Kidney (tissue), 14 donors: ENCODE results near the gene CRK. TPM values are rescaled to one million over a fixed set of nuclear protein-coding genes. Genes with fewer than 3 reads are reported as not detected.

ENCODE experiments used
- DNase-seq, 5 donors: peaks; one replicate each; pipeline ENCODE4 v3.0.0-alpha.2; 2013 to 2020
- FAIRE-seq: peaks from 2 replicates; lab custom pipeline; 2012; peaks lifted over from hg19 to GRCh38; lab: Jason Lieb, UNC
- H3K27ac ChIP-seq, 2 donors: one replicate each; pipeline ENCODE4 v1.7.0; 2013; ENCODE audit warnings: low read depth in 2 of 2, low read length in 2 of 2, inconsistent platforms in 1 of 2
- H3K27me3 ChIP-seq: one replicate; pipeline ENCODE4 v1.7.1; 2013; ENCODE audit warnings: low read length, inconsistent platforms; ENCODE audit not compliant: control insufficient read depth, insufficient read depth
- H3K36me3 ChIP-seq, 3 donors: one replicate each; pipeline versions ENCODE4 v1.7.0 to v1.7.1; 2013; ENCODE audit warnings: low read length in 3 of 3, control low read depth in 1 of 3, inconsistent platforms in 1 of 3; ENCODE audit not compliant: insufficient read depth in 3 of 3, control insufficient read depth in 2 of 3
- H3K4me1 ChIP-seq, 3 donors: one replicate each; pipeline versions ENCODE4 v1.7.0 to v1.7.1; 2013; ENCODE audit warnings: low read length in 3 of 3, inconsistent platforms in 1 of 3, low read depth in 1 of 3; ENCODE audit not compliant: control insufficient read depth in 2 of 3, insufficient read depth in 2 of 3
- H3K4me3 ChIP-seq, 3 donors: one replicate each; pipeline versions ENCODE4 v1.7.0 to v1.8.1; 2013; ENCODE audit warnings: low read length in 3 of 3, control low read depth in 1 of 3, inconsistent platforms in 1 of 3
- H3K9ac ChIP-seq, 3 donors: one replicate each; pipeline versions ENCODE4 v1.7.0 to v1.7.1; 2013; ENCODE audit warnings: low read length in 3 of 3, control low read depth in 1 of 3, inconsistent platforms in 1 of 3
- H3K9me3 ChIP-seq, 3 donors: one replicate each; pipeline versions ENCODE4 v1.7.0 to v1.7.1; 2013; ENCODE audit warnings: low read length in 3 of 3, control low read depth in 1 of 3, inconsistent platforms in 1 of 3; ENCODE audit not compliant: control insufficient read depth in 2 of 3, insufficient read depth in 1 of 3
- intact Hi-C: fragments of 100-400 bp; cut with DNase I; formaldehyde crosslinking; loops from one replicate; pipeline ENCODE4 v1.11.1; 2022
- polyA plus RNA-seq: library from polyadenylated mRNA; stranded (reverse); fragments of 350-450 nt; fragmentation: Illumina TruSeq; extraction: RNeasy Lipid Tissue Mini Kit (QIAGEN cat#74804); gene quantifications from one replicate; pipeline ENCODE4 v1.2.3, GENCODE V29; 2014; ENCODE audit warnings: low read depth, low replicate concordance; ENCODE audit not compliant: insufficient read depth
- total RNA-seq: library from RNA; stranded (reverse); fragmentation: NEBNext Ultra II Directional; extraction: Animal tissue kit (Norgen Biotek cat#: 25700); gene quantifications from one replicate; pipeline ENCODE4 v1.2.1, GENCODE V29; 2021
- TF ChIP-seq, protein P1 (sequence below): IDR thresholded peaks from 3 replicates; pipeline ENCODE4 v1.5.1; 2012; ENCODE audit warnings: mild to moderate bottlenecking, moderate library complexity, borderline replicate concordance; ENCODE audit not compliant: insufficient read depth; ENCODE audit errors: extremely low read depth
- donor health status: control.
- donor health status: control.
- donor health status: control.
- donor health status: control.
- donor health status: control.
- donor health status: DM: yes; HTN: yes; CAD: no.
- donor health status: Normal renal cell carcinoma (clear cell type).

The CRK gene
- total and polyA plus RNA-seq, 2 donors from 2014 or later = 26.8 to 61.3 TPM

DNA sequence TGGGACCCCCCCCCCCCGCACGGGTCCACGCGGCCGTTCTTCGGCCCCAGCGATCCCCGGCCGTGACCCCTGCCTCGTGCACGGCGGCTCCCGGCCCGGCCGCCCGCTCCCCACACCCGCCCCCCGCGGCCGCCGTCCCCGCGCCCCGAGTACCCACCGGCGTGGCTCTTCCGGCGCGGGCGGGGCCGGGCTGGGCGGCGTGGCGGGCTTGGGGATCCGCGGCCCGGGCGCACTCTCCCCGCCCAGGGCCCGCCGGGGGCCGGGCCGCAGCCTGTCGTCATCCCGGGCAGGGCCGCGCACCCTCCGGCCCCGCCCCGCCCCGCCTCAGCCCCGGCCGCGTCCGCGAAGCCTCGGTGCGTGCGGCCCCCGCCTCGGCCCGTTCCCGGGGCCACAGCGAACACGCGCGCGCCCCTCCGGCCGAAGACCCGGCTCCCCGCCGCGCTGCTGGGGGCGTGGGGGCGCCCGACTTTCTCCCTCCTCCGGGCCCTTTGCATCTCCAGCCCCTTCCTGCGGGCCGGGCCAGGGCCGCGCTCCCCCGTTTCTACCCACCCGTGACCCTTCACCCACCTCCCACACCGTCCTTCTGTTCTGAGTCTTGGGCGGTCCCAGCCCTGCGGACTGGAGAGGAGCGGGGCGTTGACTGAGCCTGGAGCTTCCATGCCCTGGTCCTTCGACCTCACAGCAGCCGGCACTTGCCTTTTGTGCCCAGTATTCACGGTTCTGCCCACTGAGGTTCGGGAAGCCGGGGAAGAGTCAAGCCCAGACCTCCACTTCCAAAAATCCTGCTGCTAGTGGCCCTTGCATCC is 35.6 kb upstream of the CRK start:
- Histone ChIP-seq H3K9ac (peak overlapping the region in 2 of 3 donors; percentile 49 to 65), H3K36me3 (peaks cover 0 to 17% (median 0%) of the 10 kb centered on the region in 3 donors), H3K27me3 (no peaks in the 10 kb centered on the region), H3K4me3 (peak overlapping the region in 2 of 3 donors; percentile 42 to 68), H3K27ac (peak overlapping the region; percentile 71), H3K9me3 (no peaks in the 10 kb centered on the region), H3K4me1 (peaks cover 0 to 36% (median 0%) of the 10 kb centered on the region in 3 donors)
- intact Hi-C loops = no loop called here
- TF ChIP-seq, protein P1, sequence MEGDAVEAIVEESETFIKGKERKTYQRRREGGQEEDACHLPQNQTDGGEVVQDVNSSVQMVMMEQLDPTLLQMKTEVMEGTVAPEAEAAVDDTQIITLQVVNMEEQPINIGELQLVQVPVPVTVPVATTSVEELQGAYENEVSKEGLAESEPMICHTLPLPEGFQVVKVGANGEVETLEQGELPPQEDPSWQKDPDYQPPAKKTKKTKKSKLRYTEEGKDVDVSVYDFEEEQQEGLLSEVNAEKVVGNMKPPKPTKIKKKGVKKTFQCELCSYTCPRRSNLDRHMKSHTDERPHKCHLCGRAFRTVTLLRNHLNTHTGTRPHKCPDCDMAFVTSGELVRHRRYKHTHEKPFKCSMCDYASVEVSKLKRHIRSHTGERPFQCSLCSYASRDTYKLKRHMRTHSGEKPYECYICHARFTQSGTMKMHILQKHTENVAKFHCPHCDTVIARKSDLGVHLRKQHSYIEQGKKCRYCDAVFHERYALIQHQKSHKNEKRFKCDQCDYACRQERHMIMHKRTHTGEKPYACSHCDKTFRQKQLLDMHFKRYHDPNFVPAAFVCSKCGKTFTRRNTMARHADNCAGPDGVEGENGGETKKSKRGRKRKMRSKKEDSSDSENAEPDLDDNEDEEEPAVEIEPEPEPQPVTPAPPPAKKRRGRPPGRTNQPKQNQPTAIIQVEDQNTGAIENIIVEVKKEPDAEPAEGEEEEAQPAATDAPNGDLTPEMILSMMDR = no peak
- no peak for FAIRE-seq
- DNase-seq = peak in 2 of 5 donors; percentile 71 to 83

DNA sequence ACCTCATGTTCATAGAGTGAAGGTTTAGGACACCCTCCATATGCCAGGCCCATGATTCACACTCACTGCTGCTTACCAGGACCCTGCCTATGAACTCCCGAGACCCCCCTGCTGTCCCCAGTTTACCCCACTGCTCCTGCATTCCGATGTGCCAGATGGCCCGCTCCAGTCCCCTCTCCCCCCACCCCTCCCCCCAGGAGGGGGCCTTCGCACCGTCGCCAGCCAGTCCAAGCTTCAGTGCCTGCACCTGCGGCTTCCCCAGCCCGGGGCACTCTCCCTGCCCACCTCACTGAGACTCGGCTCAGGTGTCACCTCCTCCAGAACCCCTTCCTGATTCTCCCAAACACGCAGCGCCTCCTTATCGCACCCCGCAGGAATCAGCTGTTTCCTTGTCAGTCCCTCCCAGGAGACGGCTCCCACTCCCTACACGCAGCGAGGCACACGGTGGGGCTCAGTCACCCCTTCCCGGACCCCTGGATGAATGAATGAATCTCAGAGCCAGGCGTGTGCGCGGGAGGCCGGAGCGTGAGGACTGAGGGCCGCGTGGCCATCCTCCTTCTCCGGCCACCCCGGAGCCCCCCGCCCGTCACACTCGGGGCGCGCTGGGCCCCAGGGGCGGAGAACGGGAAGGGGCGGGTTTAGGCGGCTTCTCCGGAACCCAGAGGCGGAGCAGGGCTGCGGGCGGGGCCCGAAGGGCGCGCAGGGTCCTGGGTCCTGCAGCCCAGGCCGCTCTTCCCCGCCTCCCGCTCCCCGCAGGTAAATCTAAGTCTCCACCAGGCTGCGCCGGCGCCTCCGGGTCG is 34.8 kb upstream of the CRK start:
- intact Hi-C loops = no loop called here

DNA sequence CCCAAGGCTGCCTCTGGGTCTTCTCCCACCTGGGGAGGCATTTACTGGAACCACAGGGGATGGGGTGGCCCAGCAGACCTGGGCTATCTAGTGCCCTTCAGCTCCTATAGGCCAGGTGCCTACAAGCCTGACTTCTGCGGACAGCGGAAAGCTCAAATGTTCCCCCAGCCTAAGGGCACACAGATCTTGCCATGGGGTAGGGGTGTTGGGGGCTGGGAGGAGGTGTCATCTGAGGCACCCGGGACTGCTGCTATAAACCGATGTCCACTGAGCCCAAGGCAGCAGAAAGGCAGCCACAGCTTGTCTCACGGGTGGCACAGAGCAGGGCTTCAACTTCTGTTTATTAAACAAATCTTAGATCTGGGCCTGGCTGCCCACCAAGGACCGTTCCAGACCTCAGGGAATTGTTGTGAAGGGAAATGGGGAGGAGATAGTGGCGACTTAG is 32.8 kb upstream of the CRK start:
- FAIRE-seq (no peak), DNase-seq (peak in 1 of 5 donors; percentile 56)
- Histone ChIP-seq H3K4me1 (peaks cover 0 to 30% (median 0%) of the 10 kb centered on the region in 3 donors), H3K27ac (peak overlapping the region; percentile 83 to 93), H3K9ac (peak overlapping the region in 2 of 3 donors; percentile 49 to 70), H3K4me3 (peak overlapping the region in 2 of 3 donors; percentile 54 to 61), H3K27me3 (no peaks in the 10 kb centered on the region), H3K36me3 (no peaks in the 10 kb centered on the region), H3K9me3 (no peaks in the 10 kb centered on the region)
- TF ChIP-seq, protein P1 = no peak
- intact Hi-C loops = no loop called here

More for the DNA sequence above, 34.8 kb upstream of the CRK start:
- H3K4me3 ChIP-seq = peak overlapping the region; percentile 42 to 68 (median 57)
- no peaks in the 10 kb centered on the region for H3K27me3 ChIP-seq
- peak overlapping the region; percentile 62 to 71 for H3K27ac ChIP-seq
- TF ChIP-seq, protein P1 = no peak
- peak; percentile 76 to 92 (median 82) for DNase-seq
- H3K9me3 ChIP-seq = no peaks in the 10 kb centered on the region
- FAIRE-seq = no peak
- peak overlapping the region in 2 of 3 donors; percentile 8 to 28 for H3K9ac ChIP-seq
- peaks cover 0 to 36% (median 0%) of the 10 kb centered on the region in 3 donors for H3K4me1 ChIP-seq
- H3K36me3 ChIP-seq = peaks cover 0 to 10% (median 0%) of the 10 kb centered on the region in 3 donors
